GM12891 (cell line): ENCODE data around the gene WDR62.

Experiments used
- PAX5 ChIP-seq: IDR thresholded peaks from 2 replicates; pipeline ENCODE4 v1.6.1; 2011; ENCODE audit warnings: low read length, moderate library complexity, mild to moderate bottlenecking; ENCODE audit not compliant: insufficient read depth, severe bottlenecking
- POLR2A ChIP-seq: IDR thresholded peaks from 2 replicates; pipeline ENCODE4 v1.6.1; 2011; ENCODE audit warnings: low read depth, low read length, control low read depth
- POLR2AphosphoS5 ChIP-seq: IDR thresholded peaks from 2 replicates; pipeline ENCODE4 v1.6.1; 2011; ENCODE audit warnings: low read depth, low read length, control low read depth
- POU2F2 ChIP-seq: IDR thresholded peaks from 2 replicates; pipeline ENCODE4 v1.6.1; 2011; ENCODE audit warnings: low read depth, mild to moderate bottlenecking, control low read depth, low read length, moderate library complexity
- TAF1 ChIP-seq: IDR thresholded peaks from 2 replicates; pipeline ENCODE4 v1.6.1; 2011; ENCODE audit warnings: low read depth, low read length, control low read depth

DNA sequence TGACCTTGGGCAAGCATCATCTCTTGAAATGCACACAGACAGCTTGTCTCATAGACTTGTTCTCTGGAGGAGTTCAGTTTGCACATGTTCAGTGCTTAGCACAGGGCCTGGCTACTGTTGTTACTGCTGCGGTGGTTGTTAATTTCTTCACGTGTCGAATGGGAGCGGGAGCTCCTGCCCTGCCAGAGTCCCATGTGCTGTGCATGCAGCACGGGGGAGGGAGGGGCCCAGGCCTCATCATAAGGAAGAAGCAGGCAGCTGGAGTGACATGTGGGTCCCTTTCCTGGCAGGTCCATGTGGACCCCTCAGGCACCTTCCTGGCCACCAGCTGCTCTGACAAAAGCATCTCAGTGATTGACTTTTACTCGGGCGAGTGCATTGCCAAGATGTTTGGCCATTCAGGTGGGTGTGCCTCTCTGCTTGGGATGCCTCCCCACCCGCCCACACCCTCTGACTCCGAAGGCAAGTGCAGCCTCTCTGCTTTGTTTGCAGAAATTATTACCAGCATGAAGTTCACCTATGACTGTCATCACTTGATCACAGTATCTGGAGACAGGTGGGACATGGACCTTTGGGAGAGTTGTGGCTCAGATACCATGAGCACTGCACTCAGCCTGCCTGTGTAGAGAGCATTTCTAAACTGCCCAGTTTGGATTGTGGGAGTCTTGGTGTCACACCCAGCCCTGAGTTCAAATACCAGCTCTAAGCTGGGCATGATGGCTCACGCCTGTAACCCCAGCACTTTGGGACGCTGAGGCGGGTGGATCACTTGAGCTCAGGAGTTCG lies 36.4 kb downstream of the WDR62 start:
- TF ChIP-seq POLR2AphosphoS5 (no peak), POLR2A (no peak), PAX5 (no peak), TAF1 (no peak), POU2F2 (no peak)
